ENCODE data around the gene CLDN7.

DNA sequence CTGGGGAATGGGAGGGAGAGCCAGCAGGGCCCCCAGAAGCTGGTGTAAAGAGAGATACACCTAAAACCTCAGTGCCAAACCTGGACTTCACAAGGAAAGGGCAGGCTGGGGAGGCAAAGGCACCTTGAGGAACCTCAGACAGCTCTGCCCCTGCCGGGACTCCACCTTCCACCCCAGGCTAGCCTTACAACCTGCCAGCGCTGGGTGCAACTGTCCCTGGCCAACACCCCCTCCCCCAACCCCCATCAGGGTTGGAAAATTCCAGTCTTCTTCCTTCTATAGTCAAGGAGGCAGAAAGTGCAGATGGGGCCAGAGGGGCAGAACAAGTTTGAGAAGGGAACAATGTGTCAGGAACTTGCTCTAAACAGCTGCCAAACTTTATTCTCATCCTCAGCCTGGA lies 29.9 kb upstream of the CLDN7 start:
- TF ChIP-seq TAF1 (IDR thresholded peaks at IDR 0.05; ENCODE audit: borderline replicate concordance, insufficient read depth, low read length) (no peak), SIN3A (IDR thresholded peaks at IDR 0.05; ENCODE audit: borderline replicate concordance, insufficient read depth, low read length) (no peak)

Data from PFSK-1 (cell line).